GM10266 (cell line): ENCODE results near the gene TNXB.
"Not testable (repeated sequence)": the region's sequence is repeated elsewhere in the genome, so short reads cannot be mapped to it uniquely, and the experiment has no call there.

Experiments used
- DNase-seq: peaks from one replicate; pipeline ENCODE4 v3.0.0; 2012; ENCODE audit errors: extremely low spot score
- TF ChIP-seq, protein P1 (sequence below): IDR thresholded peaks from 2 replicates; pipeline ENCODE4 v1.5.1; 2012; ENCODE audit warnings: mild to moderate bottlenecking, low read depth; ENCODE audit not compliant: control insufficient read depth, insufficient read depth; ENCODE audit errors: missing control alignments

The TNXB gene

DNA sequence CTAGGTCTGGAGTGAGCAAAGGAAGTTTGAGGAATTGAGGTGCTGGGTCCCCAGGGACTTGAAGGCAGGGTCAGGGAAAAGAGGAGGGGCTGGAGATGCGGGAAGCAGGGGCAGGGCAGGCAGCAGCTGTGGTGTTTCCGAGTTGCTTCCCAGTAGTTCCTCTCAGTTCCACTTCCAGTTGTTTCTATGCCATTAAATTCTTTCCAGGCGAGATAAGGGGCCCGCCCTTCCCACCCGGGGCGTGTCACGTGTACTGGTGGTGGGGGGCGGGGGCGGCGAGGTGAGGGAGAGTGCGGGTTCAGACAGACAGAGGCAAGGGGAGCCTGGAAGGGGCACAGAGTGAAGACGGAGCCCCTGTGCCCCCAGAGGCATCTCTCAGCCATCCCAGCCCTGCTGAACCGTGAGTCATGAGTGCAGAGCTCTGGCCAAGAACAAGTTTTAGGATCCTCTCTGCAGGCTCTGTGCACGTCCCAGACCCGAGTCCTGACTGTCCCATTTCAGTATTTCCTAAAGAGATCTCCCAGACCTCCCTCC, 977 bp downstream of the TNXB start:
- TF ChIP-seq, protein P1, sequence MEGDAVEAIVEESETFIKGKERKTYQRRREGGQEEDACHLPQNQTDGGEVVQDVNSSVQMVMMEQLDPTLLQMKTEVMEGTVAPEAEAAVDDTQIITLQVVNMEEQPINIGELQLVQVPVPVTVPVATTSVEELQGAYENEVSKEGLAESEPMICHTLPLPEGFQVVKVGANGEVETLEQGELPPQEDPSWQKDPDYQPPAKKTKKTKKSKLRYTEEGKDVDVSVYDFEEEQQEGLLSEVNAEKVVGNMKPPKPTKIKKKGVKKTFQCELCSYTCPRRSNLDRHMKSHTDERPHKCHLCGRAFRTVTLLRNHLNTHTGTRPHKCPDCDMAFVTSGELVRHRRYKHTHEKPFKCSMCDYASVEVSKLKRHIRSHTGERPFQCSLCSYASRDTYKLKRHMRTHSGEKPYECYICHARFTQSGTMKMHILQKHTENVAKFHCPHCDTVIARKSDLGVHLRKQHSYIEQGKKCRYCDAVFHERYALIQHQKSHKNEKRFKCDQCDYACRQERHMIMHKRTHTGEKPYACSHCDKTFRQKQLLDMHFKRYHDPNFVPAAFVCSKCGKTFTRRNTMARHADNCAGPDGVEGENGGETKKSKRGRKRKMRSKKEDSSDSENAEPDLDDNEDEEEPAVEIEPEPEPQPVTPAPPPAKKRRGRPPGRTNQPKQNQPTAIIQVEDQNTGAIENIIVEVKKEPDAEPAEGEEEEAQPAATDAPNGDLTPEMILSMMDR = no peak
- no peak for DNase-seq

DNA sequence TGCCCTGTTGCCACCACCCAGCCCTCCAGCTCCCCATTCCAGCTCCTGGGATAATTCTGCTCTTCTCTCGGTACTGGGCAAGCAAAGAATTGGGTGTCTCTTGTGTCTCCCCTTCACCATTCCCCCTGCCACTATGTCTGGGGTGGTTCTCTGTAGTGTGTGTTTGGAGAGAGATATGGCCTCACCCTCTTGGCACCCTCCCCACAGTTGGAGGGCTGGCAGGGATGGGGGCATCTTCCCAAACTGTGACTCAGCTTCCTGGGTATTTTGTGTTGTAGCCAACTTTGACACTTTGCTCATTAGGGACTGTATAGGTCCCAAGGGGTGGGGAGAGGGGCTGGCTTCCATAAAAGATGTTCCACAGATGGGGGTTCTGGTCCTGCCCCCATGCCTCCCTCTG, 1.7 kb downstream of the TNXB start:
- DNase-seq = no peak

DNA sequence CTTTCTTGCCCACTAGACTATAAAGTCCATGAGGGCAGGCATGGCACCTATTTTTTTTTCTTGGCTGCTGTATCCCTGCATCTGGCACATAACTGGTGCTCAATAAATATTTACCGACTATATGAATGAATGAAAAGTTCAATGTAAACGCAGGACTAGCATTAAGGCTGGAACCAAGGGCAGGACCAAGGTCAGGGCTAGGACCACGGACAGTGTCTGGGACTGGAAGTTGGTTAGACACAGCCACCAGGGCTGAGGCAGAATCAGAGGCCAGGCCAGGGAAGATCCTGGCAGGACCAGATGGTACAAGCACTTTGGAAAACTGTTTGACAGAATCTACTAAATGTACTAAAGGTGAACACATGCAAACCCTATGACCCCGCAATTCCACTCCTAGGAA, 3.7 kb downstream of the TNXB start:
- DNase-seq = no peak
- TF ChIP-seq, protein P1 = no peak

More for the DNA sequence above, 1.7 kb downstream of the TNXB start:
- TF ChIP-seq, protein P1 = no peak

DNA sequence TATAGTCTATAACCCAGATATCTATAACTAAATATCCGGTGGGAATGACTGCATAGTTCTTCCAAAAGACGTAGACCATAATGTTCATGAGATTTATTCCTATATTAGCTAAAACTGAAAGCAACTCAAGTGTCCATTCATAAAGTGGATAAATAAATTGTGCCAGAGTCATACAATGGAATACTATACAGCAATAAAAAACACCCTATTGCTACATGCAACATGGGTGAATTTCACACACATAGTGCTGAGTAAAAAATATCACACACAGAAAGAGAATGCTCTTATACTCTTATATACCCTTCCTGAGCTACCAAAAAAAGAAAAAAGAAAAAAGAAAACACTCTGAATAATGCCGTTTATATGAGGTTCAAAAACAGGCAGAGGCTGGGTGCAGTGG, 6.9 kb downstream of the TNXB start:
- no peak for DNase-seq
- TF ChIP-seq, protein P1 = no peak

DNA sequence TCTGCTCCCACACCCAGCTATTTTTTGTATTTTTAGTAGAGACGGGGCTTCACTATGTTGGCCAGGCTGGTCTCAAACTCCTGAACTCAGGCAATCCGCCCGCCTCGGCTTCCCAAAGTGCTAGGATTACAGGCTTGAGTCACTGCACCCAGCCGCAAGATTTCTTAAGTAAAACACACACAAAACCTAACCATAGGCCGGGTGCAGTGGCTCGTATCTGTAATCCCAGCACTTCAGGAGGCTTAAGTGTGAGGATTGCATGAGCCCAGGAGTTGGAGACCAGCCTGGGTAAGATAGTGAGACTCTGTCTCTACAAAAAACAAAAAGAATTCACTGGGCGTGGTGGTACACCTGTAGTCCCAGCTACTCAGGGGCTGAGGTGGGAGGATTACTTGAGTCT, 8.9 kb downstream of the TNXB start:
- DNase-seq = not testable (repeated sequence)

DNA sequence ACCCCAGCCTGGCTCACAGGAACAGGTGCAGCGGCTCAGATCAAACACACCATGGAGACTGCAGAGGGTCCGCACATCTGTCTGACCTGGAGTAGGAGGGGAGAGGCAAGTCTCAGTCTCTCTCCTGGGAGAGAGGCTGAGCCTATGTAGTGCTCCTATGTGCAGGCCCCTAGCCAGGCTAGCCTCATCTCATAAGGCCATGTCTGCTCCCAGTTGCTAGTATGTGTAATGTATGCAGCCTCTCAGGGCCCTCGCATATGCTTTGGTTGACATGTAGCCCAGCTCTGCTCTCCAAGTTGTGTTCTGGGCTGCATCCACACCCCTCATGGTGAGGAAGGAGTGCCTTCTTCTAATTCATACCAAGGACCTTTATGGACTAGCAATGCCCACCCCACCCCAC, 11.8 kb downstream of the TNXB start:
- DNase-seq = no peak

DNA sequence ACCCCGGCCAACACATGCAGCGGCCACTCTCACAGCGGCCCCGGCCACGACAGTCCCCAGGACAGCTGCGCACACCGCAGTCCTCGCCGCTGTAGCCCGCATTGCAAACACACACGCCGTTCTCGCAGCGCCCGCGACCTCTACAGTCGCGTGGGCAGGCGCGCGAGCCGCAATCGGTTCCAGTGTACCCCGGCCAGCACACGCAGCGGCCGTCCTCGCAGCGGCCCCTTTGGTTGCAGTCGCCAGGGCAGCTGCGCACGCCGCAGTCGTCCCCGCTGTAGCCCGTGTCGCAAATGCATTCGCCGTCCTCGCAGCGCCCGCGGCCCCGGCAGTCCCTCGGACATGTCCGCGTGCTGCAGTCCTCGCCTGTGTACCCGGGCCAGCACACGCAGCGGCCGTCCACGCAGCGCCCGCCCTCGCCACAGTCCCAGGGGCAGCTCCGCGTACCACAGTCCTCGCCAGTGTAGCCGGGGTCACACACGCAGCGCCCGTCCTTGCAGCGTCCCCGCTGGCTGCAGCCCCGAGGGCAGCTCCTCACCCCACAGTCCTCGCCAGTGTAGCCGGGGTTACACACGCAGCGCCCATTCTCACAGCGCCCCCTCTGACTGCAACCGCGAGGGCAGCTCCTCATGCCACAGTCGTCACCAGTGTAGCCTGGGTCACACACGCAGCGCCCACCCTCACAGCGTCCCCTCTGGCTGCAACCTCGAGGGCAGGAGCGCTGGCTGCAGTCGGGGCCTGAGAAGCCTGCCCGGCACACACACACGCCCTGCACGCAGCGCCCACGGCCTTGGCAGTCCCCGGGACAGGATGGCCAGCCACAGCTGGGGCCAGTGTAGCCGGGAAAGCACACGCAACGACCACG, 12.5 kb downstream of the TNXB start:
- TF ChIP-seq, protein P1 = no peak
- no peak for DNase-seq

More for the DNA sequence above, 11.8 kb downstream of the TNXB start:
- TF ChIP-seq, protein P1 = no peak
